ENCODE measurements around the gene CAMTA1. TPM values are rescaled to one million over a fixed set of nuclear protein-coding genes. Genes with fewer than 3 reads are reported as not detected.
A peak's percentile ranks its signal among the peaks of the same experiment; 100 is the strongest.

CAMTA1 gene
- total RNA-seq, 1 donor from 2014 or later: 62.9 TPM

DNA sequence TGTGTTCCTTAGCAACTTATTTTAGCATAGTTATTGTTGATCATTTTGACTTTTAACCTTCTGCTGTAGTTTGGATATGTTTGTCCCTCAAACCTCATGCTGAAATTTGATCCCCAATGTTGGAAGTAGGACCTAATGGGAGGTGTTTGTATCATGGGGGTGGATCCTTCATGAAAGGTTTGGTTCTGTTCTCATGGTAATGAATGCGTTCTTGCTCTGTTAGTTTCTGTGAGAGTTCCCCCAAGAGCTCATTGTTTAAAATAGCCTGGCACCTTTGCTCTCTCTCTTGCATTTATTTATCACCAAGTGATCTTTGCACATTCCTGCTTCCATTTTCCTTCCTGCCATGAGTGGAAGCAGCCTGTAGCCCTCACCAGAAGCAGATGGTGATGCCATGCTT, 613.7 kb downstream of the CAMTA1 start:
- intact Hi-C loops (cut with DNase I): no loop called here
- H3K27ac ChIP-seq: no peak overlapping the region

DNA sequence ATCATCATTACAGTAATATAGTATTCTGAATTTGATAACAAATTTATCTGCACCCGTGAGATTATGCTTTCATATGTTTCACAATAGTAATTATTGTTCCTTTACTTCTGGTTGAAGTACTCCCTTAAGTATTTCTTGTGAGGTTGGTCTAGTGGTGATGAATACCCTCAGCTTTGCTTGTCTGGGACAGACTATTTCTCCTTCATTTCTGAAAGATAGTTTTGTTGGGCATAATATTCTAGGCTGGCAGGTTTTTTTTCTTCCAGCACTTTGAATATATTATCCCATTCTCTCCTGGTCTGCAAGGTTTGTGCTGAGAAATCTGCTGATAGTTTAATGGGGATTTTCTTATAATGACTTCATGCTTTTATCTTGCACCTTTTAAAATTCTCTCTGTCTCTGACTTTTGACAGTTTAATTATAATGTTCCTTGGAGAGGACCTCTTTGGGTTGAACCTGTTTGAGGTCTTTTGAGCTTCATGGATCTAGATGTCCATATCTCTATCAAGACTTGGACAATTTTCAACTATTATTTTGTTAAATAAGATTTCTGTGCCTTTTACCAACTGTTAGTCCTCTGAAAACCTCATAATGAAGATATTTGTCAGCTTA, 614.4 kb downstream of the CAMTA1 start:
- H3K9me3 ChIP-seq: peaks cover 12% of the 10 kb centered on the region
- H3K27ac ChIP-seq: no peak overlapping the region
- H3K36me3 ChIP-seq: no peaks in the 10 kb centered on the region
- TF ChIP-seq, protein P1, sequence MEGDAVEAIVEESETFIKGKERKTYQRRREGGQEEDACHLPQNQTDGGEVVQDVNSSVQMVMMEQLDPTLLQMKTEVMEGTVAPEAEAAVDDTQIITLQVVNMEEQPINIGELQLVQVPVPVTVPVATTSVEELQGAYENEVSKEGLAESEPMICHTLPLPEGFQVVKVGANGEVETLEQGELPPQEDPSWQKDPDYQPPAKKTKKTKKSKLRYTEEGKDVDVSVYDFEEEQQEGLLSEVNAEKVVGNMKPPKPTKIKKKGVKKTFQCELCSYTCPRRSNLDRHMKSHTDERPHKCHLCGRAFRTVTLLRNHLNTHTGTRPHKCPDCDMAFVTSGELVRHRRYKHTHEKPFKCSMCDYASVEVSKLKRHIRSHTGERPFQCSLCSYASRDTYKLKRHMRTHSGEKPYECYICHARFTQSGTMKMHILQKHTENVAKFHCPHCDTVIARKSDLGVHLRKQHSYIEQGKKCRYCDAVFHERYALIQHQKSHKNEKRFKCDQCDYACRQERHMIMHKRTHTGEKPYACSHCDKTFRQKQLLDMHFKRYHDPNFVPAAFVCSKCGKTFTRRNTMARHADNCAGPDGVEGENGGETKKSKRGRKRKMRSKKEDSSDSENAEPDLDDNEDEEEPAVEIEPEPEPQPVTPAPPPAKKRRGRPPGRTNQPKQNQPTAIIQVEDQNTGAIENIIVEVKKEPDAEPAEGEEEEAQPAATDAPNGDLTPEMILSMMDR (IDR thresholded peaks at IDR 0.05): no peak
- TF ChIP-seq POLR2A (IDR thresholded peaks at IDR 0.05): no peak
- TF ChIP-seq POLR2AphosphoS5 (IDR thresholded peaks at IDR 0.05; ENCODE audit: insufficient read depth in 1 of 2, low read depth in 1 of 2): no peak
- no peaks in the 10 kb centered on the region for H3K4me1 ChIP-seq
- H3K4me3 ChIP-seq: no peak overlapping the region
- DNase-seq (ENCODE audit: extremely low spot score in 2 of 2): no peak
- intact Hi-C loops (cut with DNase I): no loop called here
- no peaks in the 10 kb centered on the region for H3K27me3 ChIP-seq

More for the DNA sequence above, 613.7 kb downstream of the CAMTA1 start:
- TF ChIP-seq POLR2AphosphoS5 (IDR thresholded peaks at IDR 0.05; ENCODE audit: insufficient read depth in 1 of 2, low read depth in 1 of 2) (no peak), POLR2A (IDR thresholded peaks at IDR 0.05) (no peak)
- TF ChIP-seq, protein P1 (IDR thresholded peaks at IDR 0.05): no peak
- no peak for DNase-seq (ENCODE audit: extremely low spot score in 2 of 2)
- Histone ChIP-seq H3K4me3 (no peak overlapping the region), H3K27me3 (no peaks in the 10 kb centered on the region), H3K9me3 (peaks cover 12% of the 10 kb centered on the region), H3K4me1 (no peaks in the 10 kb centered on the region), H3K36me3 (no peaks in the 10 kb centered on the region)

DNA sequence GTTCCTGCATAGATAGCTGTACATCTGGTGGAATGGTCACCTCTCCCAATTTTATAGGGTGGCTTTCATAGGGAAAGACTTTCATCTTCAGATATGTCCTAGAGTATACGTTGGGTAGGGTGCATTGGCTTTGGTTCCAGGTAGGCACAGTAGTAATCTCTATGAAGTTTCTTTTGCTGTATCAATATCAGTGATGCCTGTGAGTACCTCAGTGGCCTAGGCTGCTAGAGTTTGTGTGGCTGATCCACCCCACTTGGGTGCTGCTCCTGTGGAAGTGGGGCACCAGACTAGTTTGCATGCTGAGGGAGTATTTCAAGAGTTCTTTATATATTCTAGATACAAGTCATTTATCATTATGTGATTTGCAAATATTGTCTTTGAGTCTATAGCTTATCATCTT, 615.3 kb downstream of the CAMTA1 start:
- H3K27ac ChIP-seq: no peak overlapping the region
- no peaks in the 10 kb centered on the region for H3K36me3 ChIP-seq
- no peak for TF ChIP-seq POLR2A (IDR thresholded peaks at IDR 0.05)
- TF ChIP-seq POLR2AphosphoS5 (IDR thresholded peaks at IDR 0.05; ENCODE audit: insufficient read depth in 1 of 2, low read depth in 1 of 2): no peak
- TF ChIP-seq, protein P1 (IDR thresholded peaks at IDR 0.05): no peak
- intact Hi-C loops (cut with DNase I): no loop called here
- H3K27me3 ChIP-seq: no peaks in the 10 kb centered on the region
- no peaks in the 10 kb centered on the region for H3K4me1 ChIP-seq
- peak; percentile 20 to 55 for DNase-seq (ENCODE audit: extremely low spot score in 2 of 2)
- H3K9me3 ChIP-seq: peaks cover 12% of the 10 kb centered on the region
- H3K4me3 ChIP-seq: no peak overlapping the region

DNA sequence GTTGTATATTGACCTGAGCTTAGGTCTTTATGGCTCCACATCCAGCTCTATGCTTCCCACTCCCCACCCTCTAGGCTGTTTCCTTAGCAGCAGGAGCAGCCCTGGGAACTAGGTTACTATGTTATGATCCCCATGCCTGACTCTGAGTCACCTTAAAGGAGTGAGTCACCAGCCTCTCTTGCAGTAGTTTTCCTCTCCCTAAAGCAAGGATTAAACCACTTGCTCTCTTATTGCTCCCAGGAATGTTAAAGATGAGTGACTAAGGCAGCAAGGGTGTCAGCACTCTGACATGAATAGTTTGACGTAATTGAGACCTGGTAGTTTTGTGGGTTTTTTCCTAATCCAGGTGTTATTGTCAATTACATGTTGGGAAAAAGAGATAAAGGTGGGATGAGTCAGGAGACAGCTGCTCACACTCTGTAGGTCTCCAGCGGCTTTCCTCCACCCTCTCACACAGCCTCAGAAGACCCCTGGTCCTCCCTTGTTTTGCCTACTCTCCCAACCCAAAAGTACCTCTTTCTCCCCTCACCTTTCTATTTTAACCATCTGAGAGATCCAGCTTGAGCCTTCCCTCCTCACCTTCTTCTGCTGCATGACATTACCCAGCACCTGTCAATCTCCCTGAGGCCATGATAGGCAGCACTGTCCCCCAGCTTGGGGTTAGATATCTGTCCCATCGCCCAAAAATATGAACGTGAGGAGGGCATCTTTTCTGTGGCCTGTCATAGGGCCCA, 616.7 kb downstream of the CAMTA1 start:
- intact Hi-C loops (cut with DNase I): no loop called here
- DNase-seq (ENCODE audit: extremely low spot score in 2 of 2): peak; percentile 64
- H3K27me3 ChIP-seq: no peaks in the 10 kb centered on the region
- peaks cover 9% of the 10 kb centered on the region for H3K9me3 ChIP-seq
- TF ChIP-seq, protein P1 (IDR thresholded peaks at IDR 0.05): no peak
- TF ChIP-seq POLR2AphosphoS5 (IDR thresholded peaks at IDR 0.05; ENCODE audit: insufficient read depth in 1 of 2, low read depth in 1 of 2): peak in 1 of 2 donors; percentile 53
- no peak for TF ChIP-seq POLR2A (IDR thresholded peaks at IDR 0.05)
- no peaks in the 10 kb centered on the region for H3K4me1 ChIP-seq
- H3K4me3 ChIP-seq: no peak overlapping the region
- H3K27ac ChIP-seq: no peak overlapping the region
- no peaks in the 10 kb centered on the region for H3K36me3 ChIP-seq

DNA sequence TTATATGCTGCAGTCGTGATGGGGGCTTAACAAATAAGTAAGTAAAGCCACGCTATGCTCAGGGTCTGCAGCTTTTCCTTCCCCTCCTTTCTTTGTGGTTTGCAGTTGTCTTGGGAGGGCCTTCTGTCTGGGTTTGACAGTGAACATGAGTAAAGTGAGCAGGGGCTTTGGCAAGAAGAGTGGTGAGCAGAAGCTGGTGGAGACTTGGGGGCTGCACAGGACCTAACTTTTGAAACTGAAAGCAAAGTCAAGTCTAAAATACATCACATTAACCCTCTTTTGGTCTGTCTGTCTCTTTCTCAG, 617.2 kb downstream of the CAMTA1 start:
- Histone ChIP-seq H3K27me3 (no peaks in the 10 kb centered on the region), H3K36me3 (no peaks in the 10 kb centered on the region), H3K4me1 (no peaks in the 10 kb centered on the region), H3K27ac (no peak overlapping the region), H3K4me3 (no peak overlapping the region), H3K9me3 (peaks cover 9% of the 10 kb centered on the region)
- TF ChIP-seq, protein P1 (IDR thresholded peaks at IDR 0.05): no peak
- TF ChIP-seq POLR2AphosphoS5 (IDR thresholded peaks at IDR 0.05; ENCODE audit: insufficient read depth in 1 of 2, low read depth in 1 of 2): no peak
- DNase-seq (ENCODE audit: extremely low spot score in 2 of 2): peak in 1 of 2 donors; percentile 54
- intact Hi-C loops (cut with DNase I): no loop called here
